Astrocyte of the spinal cord (primary cell): ENCODE measurements around the gene GPR37.

Source experiments
- DNase-seq: peaks from one replicate; pipeline ENCODE4 v3.0.0; 2011; ENCODE audit warnings: low read depth, low spot score
- H3K4me3 ChIP-seq: 2 replicates; pipeline ENCODE4 v1.5.1; 2011; ENCODE audit warnings: low read depth, mild to moderate bottlenecking, low read length, moderate library complexity
- in situ Hi-C: cut with HindIII; loops from 2 replicates; pipeline ENCODE4 v1.10.0; 2017; ENCODE audit warnings: low sequenced_read_pairs
- TF ChIP-seq, protein P1 (sequence below): IDR thresholded peaks from 2 replicates; pipeline ENCODE4 v1.5.1; 2012; ENCODE audit warnings: low read depth, mild to moderate bottlenecking, low read length, inconsistent platforms

The GPR37 gene

DNA sequence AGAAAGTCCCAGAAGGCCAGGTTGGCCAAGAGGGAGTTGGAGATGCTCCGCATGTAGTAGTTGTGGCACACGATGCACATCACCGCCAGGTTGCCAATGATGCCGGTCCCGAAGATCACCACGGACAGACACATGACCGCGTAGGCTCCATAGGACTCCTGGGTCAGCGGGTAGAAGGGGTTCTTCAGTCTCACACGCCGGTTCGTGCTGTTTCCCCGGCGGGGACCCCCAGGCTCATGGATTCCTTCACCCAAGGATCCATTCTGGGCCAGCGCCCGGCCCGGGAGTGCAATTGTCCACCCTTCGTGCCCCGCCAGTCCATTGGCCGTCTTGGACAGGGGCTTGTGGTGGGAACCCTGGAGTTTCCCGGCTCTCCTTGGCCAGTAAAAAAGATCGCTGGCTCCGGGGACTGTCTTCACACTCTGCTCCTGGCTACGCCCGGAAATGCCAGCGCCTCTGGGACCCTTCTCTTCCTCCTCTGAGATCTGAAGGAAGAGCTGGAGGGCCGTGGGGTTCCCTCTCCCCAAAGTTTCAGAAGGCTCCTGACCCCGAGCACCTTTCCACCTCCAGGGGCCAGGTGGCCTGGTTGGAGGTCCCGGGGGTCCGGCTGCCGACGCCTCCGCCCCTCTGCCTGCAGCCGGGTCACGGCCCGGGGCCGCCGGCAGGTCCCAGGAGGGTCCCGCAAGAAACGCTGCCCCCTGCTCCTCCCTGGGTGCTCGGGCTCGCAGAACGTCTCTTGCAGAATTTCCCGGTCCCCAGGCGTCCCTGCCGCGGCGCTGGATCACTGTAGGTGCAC is 1.3 kb downstream of the GPR37 start:
- TF ChIP-seq, protein P1, sequence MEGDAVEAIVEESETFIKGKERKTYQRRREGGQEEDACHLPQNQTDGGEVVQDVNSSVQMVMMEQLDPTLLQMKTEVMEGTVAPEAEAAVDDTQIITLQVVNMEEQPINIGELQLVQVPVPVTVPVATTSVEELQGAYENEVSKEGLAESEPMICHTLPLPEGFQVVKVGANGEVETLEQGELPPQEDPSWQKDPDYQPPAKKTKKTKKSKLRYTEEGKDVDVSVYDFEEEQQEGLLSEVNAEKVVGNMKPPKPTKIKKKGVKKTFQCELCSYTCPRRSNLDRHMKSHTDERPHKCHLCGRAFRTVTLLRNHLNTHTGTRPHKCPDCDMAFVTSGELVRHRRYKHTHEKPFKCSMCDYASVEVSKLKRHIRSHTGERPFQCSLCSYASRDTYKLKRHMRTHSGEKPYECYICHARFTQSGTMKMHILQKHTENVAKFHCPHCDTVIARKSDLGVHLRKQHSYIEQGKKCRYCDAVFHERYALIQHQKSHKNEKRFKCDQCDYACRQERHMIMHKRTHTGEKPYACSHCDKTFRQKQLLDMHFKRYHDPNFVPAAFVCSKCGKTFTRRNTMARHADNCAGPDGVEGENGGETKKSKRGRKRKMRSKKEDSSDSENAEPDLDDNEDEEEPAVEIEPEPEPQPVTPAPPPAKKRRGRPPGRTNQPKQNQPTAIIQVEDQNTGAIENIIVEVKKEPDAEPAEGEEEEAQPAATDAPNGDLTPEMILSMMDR, result no peak
- peak overlapping the region; percentile 58 for H3K4me3 ChIP-seq
- in situ Hi-C loops, result no loop called here

GRCh38 chr7:124762611-124763143 is 2.9 kb downstream of the GPR37 start:
- H3K4me3 ChIP-seq, result no peak overlapping the region
- TF ChIP-seq, protein P1, result no peak
- no peak for DNase-seq
- in situ Hi-C loops, result no loop called here

More for the DNA sequence above, 1.3 kb downstream of the GPR37 start:
- no peak for DNase-seq

DNA sequence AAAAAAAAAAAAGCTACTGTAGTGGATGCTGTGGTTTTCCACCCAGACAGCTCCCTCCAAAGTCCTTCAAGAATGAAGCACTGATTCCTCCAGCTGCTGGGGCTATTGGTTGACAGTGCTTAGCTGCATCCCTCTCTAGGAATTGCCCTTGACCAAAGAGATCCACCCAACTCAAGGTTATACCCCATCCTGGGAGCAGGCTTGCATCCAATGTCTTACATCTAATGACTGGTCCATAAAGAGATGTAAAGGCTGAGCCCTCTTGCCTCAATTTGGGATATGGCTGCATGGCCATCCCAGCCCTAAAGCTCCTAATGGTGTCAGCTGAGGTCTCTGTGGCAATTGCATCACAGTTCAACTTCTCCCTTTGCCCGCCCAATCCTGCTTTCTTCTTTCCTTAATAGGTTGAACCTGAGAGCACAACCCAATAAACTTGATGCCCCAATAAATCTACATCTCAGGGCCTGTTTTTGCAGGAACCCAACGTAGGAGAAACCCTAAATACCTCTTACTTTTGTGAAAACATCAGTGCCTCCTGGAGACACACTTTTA is 4.4 kb downstream of the GPR37 start:
- in situ Hi-C loops, result no loop called here
- DNase-seq, result no peak
- no peak overlapping the region for H3K4me3 ChIP-seq
- TF ChIP-seq, protein P1, result no peak

GRCh38 chr7:124758327-124758726 is 7.3 kb downstream of the GPR37 start:
- H3K4me3 ChIP-seq, result no peak overlapping the region
- in situ Hi-C loops, result no loop called here
- TF ChIP-seq, protein P1, result no peak
- DNase-seq, result no peak

GRCh38 chr7:124754576-124755268 is 10.9 kb downstream of the GPR37 start:
- in situ Hi-C loops, result no loop called here
- H3K4me3 ChIP-seq, result no peak overlapping the region
- DNase-seq, result no peak
- TF ChIP-seq, protein P1, result no peak

GRCh38 chr7:124752310-124752709 is 13.3 kb downstream of the GPR37 start:
- DNase-seq, result peak; percentile 42
- no peak overlapping the region for H3K4me3 ChIP-seq
- in situ Hi-C loops, result no loop called here
- TF ChIP-seq, protein P1, result no peak
